Midbrain (tissue), 1 donor: ENCODE results near the gene LGALS9.

Experiments used
- DNase-seq: peaks from one replicate; lab custom pipeline; 2025; lab: John Stamatoyannopoulos, UW

Gene LGALS9

GRCh38 chr17:27603421-27603770 is 27.6 kb upstream of the LGALS9 start:
- DNase-seq: no peak

- DNase-seq: no peak
These were observed 26.9 kb upstream of the LGALS9 start for GRCh38 chr17:27603880-27604794.

GRCh38 chr17:27605409-27605808 is 25.6 kb upstream of the LGALS9 start:
- no peak for DNase-seq

GRCh38 chr17:27607521-27608091 is 23.4 kb upstream of the LGALS9 start:
- DNase-seq: no peak

GRCh38 chr17:27608328-27609230 is 22.4 kb upstream of the LGALS9 start:
- no peak for DNase-seq

GRCh38 chr17:27609611-27610303 is 21.2 kb upstream of the LGALS9 start:
- DNase-seq: peak; percentile 61

- no peak for DNase-seq
These were observed 20.7 kb upstream of the LGALS9 start for GRCh38 chr17:27610304-27610677.

GRCh38 chr17:27612160-27612770 is 18.7 kb upstream of the LGALS9 start:
- DNase-seq: no peak

GRCh38 chr17:27613433-27613832 is 17.6 kb upstream of the LGALS9 start:
- DNase-seq: no peak

GRCh38 chr17:27615121-27615520 is 15.9 kb upstream of the LGALS9 start:
- no peak for DNase-seq

- DNase-seq: no peak
These were observed 14.6 kb upstream of the LGALS9 start for GRCh38 chr17:27616414-27616813.

- no peak for DNase-seq
These were observed 12.6 kb upstream of the LGALS9 start for GRCh38 chr17:27618417-27618816.

GRCh38 chr17:27620721-27621120 is 10.3 kb upstream of the LGALS9 start:
- DNase-seq: no peak

GRCh38 chr17:27621536-27621935 is 9.5 kb upstream of the LGALS9 start:
- peak; percentile 42 for DNase-seq

- DNase-seq: no peak
These were observed 8.9 kb upstream of the LGALS9 start for GRCh38 chr17:27621942-27622559.

- DNase-seq: peak; percentile 52
These were observed 8.0 kb upstream of the LGALS9 start for GRCh38 chr17:27622986-27623385.

GRCh38 chr17:27623614-27624013 is 7.4 kb upstream of the LGALS9 start:
- DNase-seq: no peak

- no peak for DNase-seq
These were observed 6.4 kb upstream of the LGALS9 start for GRCh38 chr17:27624539-27624938.

GRCh38 chr17:27625856-27626255 is 5.1 kb upstream of the LGALS9 start:
- DNase-seq: no peak

GRCh38 chr17:27627514-27627913 is 3.5 kb upstream of the LGALS9 start:
- DNase-seq: no peak

- DNase-seq: no peak
These were observed 2.6 kb upstream of the LGALS9 start for GRCh38 chr17:27628376-27628775.
